ENCODE measurements around the gene SLC6A4. TPM values are rescaled to one million over a fixed set of nuclear protein-coding genes. Genes with fewer than 3 reads are reported as not detected.
"Not testable (repeated sequence)": the region's sequence is repeated elsewhere in the genome, so short reads cannot be mapped to it uniquely, and the experiment has no call there.

Gene SLC6A4
- total RNA-seq, 1 experiment from 2014 or later = 0.02 TPM

- no peak overlapping the region for H3K4me2 ChIP-seq (ENCODE audit: insufficient read depth, insufficient read length, low read length)
- WGBS (ENCODE audit: extremely low coverage, insufficient read length, low lambda C conversion rate) = no CpG with 5 or more reads among the region's 6 CpGs
- H3K79me2 ChIP-seq (ENCODE audit: insufficient read depth, low read length) = no peaks in the 10 kb centered on the region
- H3K9ac ChIP-seq (ENCODE audit: extremely low read depth, insufficient read length, low read length) = no peak overlapping the region
- Mint-ChIP-seq H3K9me3 (no peaks in the 10 kb centered on the region), H3K4me1 (peaks cover 3 to 4% of the 10 kb centered on the region in 2 experiments; a peak in 3 of 4 replicates), H3K36me3 (ENCODE audit: insufficient read depth in 1 of 3, low read depth in 3 of 3) (no peaks in the 10 kb centered on the region), H3K27me3 (ENCODE audit: low read depth) (no peaks in the 10 kb centered on the region), H3K4me3 (no peak overlapping the region), H3K27ac (no peak overlapping the region; a peak in 1 of 7 replicates)
- no peak overlapping the region for H3K27ac ChIP-seq (ENCODE audit: insufficient read length, low read depth, low read length)
- no peak overlapping the region for H4K8ac ChIP-seq (replicated peaks; ENCODE audit: insufficient read length, low read depth, low read length)
- no peak overlapping the region for H3K23ac ChIP-seq (ENCODE audit: insufficient read length, low read depth, low read length)
- no peak overlapping the region for H3K14ac ChIP-seq (ENCODE audit: insufficient read depth, low read length)
- H2AK5ac ChIP-seq (ENCODE audit: insufficient read length, low read length) = no peak overlapping the region
- no peaks in the 10 kb centered on the region for H3K9me3 ChIP-seq (ENCODE audit: control insufficient read depth, low read depth, low read length)
- H3K23me2 ChIP-seq (ENCODE audit: insufficient read length, low read depth, low read length, poor library complexity, severe bottlenecking) = no peaks in the 10 kb centered on the region
- H4K91ac ChIP-seq (ENCODE audit: insufficient read length, low read depth, low read length) = no peak overlapping the region
- H2BK5ac ChIP-seq (ENCODE audit: insufficient read length, low read length) = no peak overlapping the region
- H2AFZ ChIP-seq (ENCODE audit: low read length) = no peak overlapping the region
- H4K20me1 ChIP-seq (ENCODE audit: control insufficient read depth, insufficient read depth, insufficient read length) = no peaks in the 10 kb centered on the region
- H3K4ac ChIP-seq (ENCODE audit: low read depth, low read length) = no peak overlapping the region
- no peak overlapping the region for H3K56ac ChIP-seq (ENCODE audit: insufficient read length, low read depth, low read length)
- TF ChIP-seq CTCF (conservative IDR thresholded peaks at IDR 0.05) = peak; percentile 59
- no peak overlapping the region for H4K5ac ChIP-seq (ENCODE audit: insufficient read length, low read depth, low read length)
- no peaks in the 10 kb centered on the region for H3K4me1 ChIP-seq (ENCODE audit: insufficient read depth, low read length)
- H2BK12ac ChIP-seq (ENCODE audit: insufficient read length, low read depth, low read length) = no peak overlapping the region
- H3K27me3 ChIP-seq (ENCODE audit: insufficient read depth, low read length) = no peaks in the 10 kb centered on the region
- H3K18ac ChIP-seq (ENCODE audit: insufficient read length, low read depth, low read length) = no peak overlapping the region
- no peaks in the 10 kb centered on the region for H3K79me1 ChIP-seq (ENCODE audit: insufficient read depth, low read depth, low read length, poor library complexity, severe bottlenecking)
- no peak overlapping the region for H3T11ph ChIP-seq (ENCODE audit: low read length)
- H2BK20ac ChIP-seq (ENCODE audit: low read depth, low read length, poor library complexity, severe bottlenecking) = no peak overlapping the region
- no peak overlapping the region for H2BK15ac ChIP-seq (ENCODE audit: low read depth, low read length)
- DNase-seq = peak; percentile 81
- no peak overlapping the region for H2BK120ac ChIP-seq (ENCODE audit: low read depth, low read length, poor library complexity, severe bottlenecking)
These were observed 32.0 kb downstream of the SLC6A4 start for GRCh38 chr17:30203471-30203981.

GRCh38 chr17:30200656-30201055 lies 34.8 kb downstream of the SLC6A4 start:
- not testable (repeated sequence) for H3K14ac ChIP-seq (ENCODE audit: insufficient read depth, low read length); H4K5ac ChIP-seq (ENCODE audit: insufficient read length, low read depth, low read length); H3K27me3 Mint-ChIP-seq (ENCODE audit: low read depth); H3K79me2 ChIP-seq (ENCODE audit: insufficient read depth, low read length); H3K18ac ChIP-seq (ENCODE audit: insufficient read length, low read depth, low read length); H3K27ac ChIP-seq (ENCODE audit: insufficient read length, low read depth, low read length); H3K9me3 ChIP-seq (ENCODE audit: control insufficient read depth, low read depth, low read length); H3K4me2 ChIP-seq (ENCODE audit: insufficient read depth, insufficient read length, low read length); H2BK20ac ChIP-seq (ENCODE audit: low read depth, low read length, poor library complexity, severe bottlenecking); H4K91ac ChIP-seq (ENCODE audit: insufficient read length, low read depth, low read length); H4K8ac ChIP-seq (replicated peaks; ENCODE audit: insufficient read length, low read depth, low read length); H3K27me3 ChIP-seq (ENCODE audit: insufficient read depth, low read length); H3K79me1 ChIP-seq (ENCODE audit: insufficient read depth, low read depth, low read length, poor library complexity, severe bottlenecking); H2BK120ac ChIP-seq (ENCODE audit: low read depth, low read length, poor library complexity, severe bottlenecking); H3K4me1 Mint-ChIP-seq; H3T11ph ChIP-seq (ENCODE audit: low read length); H3K4ac ChIP-seq (ENCODE audit: low read depth, low read length); H2BK12ac ChIP-seq (ENCODE audit: insufficient read length, low read depth, low read length); H3K4me3 Mint-ChIP-seq; H2AFZ ChIP-seq (ENCODE audit: low read length); H2BK15ac ChIP-seq (ENCODE audit: low read depth, low read length); H3K9me3 Mint-ChIP-seq; H3K23ac ChIP-seq (ENCODE audit: insufficient read length, low read depth, low read length); H4K20me1 ChIP-seq (ENCODE audit: control insufficient read depth, insufficient read depth, insufficient read length); H3K56ac ChIP-seq (ENCODE audit: insufficient read length, low read depth, low read length); H3K23me2 ChIP-seq (ENCODE audit: insufficient read length, low read depth, low read length, poor library complexity, severe bottlenecking); H3K27ac Mint-ChIP-seq; H3K9ac ChIP-seq (ENCODE audit: extremely low read depth, insufficient read length, low read length); H3K36me3 Mint-ChIP-seq (ENCODE audit: insufficient read depth in 1 of 3, low read depth in 3 of 3); H2AK5ac ChIP-seq (ENCODE audit: insufficient read length, low read length); H2BK5ac ChIP-seq (ENCODE audit: insufficient read length, low read length); H3K4me1 ChIP-seq (ENCODE audit: insufficient read depth, low read length); DNase-seq
- no CpG with 5 or more reads among the region's 9 CpGs for WGBS (ENCODE audit: extremely low coverage, insufficient read length, low lambda C conversion rate)

Data from H9 (cell line).